Cardiac muscle cell (in vitro differentiated cells and primary cell): Measurements from ENCODE around the gene TBK1. TPM values are rescaled to one million over a fixed set of nuclear protein-coding genes. Genes with fewer than 3 reads are reported as not detected.

Experiments used
- DNase-seq, 2 donors: peaks; one replicate each; pipeline versions ENCODE4 v3.0.0 to v3.0.0-alpha.2; 2010 to 2017; ENCODE audit warnings: low read depth in 1 of 2, low spot score in 1 of 2
- H3K27ac ChIP-seq: fragments of 200-600 bp; sonication (generic); 2 replicates; pipeline ENCODE4 v1.5.1; 2016
- H3K27me3 ChIP-seq: fragments of 200-600 bp; sonication (generic); 2 replicates; pipeline ENCODE4 v1.6.0; 2016; ENCODE audit warnings: control low read depth
- H3K36me3 ChIP-seq: fragments of 200-600 bp; sonication (generic); 2 replicates; pipeline ENCODE4 v1.5.1; 2016; ENCODE audit warnings: control low read depth
- H3K4me1 ChIP-seq: fragments of 200-600 bp; sonication (generic); 2 replicates; pipeline ENCODE4 v1.8.1; 2017; ENCODE audit warnings: low read depth, mild to moderate bottlenecking, mixed run types
- H3K4me3 ChIP-seq: fragments of 200-600 bp; sonication (generic); 2 replicates; pipeline ENCODE4 v1.5.1; 2016; ENCODE audit warnings: mild to moderate bottlenecking
- H3K9me3 ChIP-seq: fragments of 200-600 bp; sonication (generic); 2 replicates; pipeline ENCODE4 v1.5.1; 2017; ENCODE audit warnings: low read depth, mild to moderate bottlenecking, control low read depth
- CTCF ChIP-seq: IDR thresholded peaks from 2 replicates; pipeline ENCODE4 v1.5.1; 2012; ENCODE audit warnings: low read depth, mild to moderate bottlenecking, low read length
- polyA plus RNA-seq: library from polyadenylated mRNA; unstranded; fragments of >200 nt; fragmentation: Nextera tagmentation; extraction: Ambion mirVana; gene quantifications from 2 replicates; pipeline ENCODE4 v1.2.1, GENCODE V29; 2016
- total RNA-seq: library from RNA; depleted of rRNA; stranded (reverse); fragments of >200 nt; gene quantifications from 2 replicates; pipeline ENCODE4 v1.2.3, GENCODE V29; 2016

Gene TBK1
- total and polyA plus RNA-seq, 2 experiments from 2014 or later: 9.0 to 15.0 TPM

GRCh38 chr12:64440100-64440499, 11.8 kb upstream of the TBK1 start:
- peaks cover 56% of the 10 kb centered on the region for H3K36me3 ChIP-seq
- H3K27me3 ChIP-seq: no peaks in the 10 kb centered on the region
- no peaks in the 10 kb centered on the region for H3K4me1 ChIP-seq
- H3K4me3 ChIP-seq: no peak overlapping the region
- no peak for DNase-seq
- H3K27ac ChIP-seq: no peak overlapping the region
- H3K9me3 ChIP-seq: no peaks in the 10 kb centered on the region
- no peak for TF ChIP-seq CTCF

DNA sequence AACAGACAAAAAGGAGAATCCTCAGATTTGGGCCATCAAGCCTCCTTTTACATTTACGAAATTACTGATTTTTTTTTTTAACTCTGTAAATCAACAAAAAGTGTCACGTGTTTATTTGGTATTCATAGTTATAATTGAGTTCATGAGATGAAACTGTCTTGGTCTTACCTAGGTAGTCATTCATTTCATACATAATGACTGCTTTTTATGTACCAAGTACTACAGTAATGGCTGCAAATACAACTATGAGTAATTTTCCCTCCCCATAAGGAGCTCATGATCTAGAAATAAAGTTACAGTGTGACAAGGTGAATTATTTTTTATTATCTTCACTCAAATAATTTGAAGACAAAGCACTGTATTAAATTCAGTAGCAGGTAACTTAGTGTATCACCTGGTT, 6.4 kb upstream of the TBK1 start:
- DNase-seq: no peak
- H3K36me3 ChIP-seq: peaks cover 36% of the 10 kb centered on the region

DNA sequence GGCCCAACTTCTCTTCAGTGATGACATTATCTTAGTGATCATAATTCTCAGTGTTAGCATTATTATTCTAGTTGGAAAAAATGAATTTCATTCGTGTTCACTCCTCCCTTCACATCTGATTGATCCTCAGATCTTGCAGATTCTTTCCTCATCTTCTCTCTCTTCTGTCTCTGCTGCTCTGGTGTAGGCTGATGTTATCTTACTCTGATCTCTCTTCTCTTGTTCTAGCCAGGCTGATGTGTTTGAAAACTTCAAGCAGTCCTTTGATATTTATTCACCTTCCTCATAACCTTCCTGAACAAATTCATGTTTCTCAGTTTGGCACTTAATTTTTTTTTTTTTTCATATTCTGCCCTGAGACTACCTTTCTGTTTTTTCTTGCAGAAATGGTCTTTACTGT, 5.6 kb upstream of the TBK1 start:
- H3K4me3 ChIP-seq: no peak overlapping the region
- TF ChIP-seq CTCF: no peak
- H3K27me3 ChIP-seq: no peaks in the 10 kb centered on the region
- H3K36me3 ChIP-seq: peaks cover 36% of the 10 kb centered on the region
- no peaks in the 10 kb centered on the region for H3K9me3 ChIP-seq
- H3K27ac ChIP-seq: no peak overlapping the region
- H3K4me1 ChIP-seq: peaks cover 8% of the 10 kb centered on the region
- no peak for DNase-seq

More for the DNA sequence above, 6.4 kb upstream of the TBK1 start:
- no peaks in the 10 kb centered on the region for H3K9me3 ChIP-seq
- H3K4me3 ChIP-seq: no peak overlapping the region
- peaks cover under 1% of the 10 kb centered on the region for H3K4me1 ChIP-seq
- no peak overlapping the region for H3K27ac ChIP-seq
- TF ChIP-seq CTCF: no peak
- H3K27me3 ChIP-seq: no peaks in the 10 kb centered on the region

DNA sequence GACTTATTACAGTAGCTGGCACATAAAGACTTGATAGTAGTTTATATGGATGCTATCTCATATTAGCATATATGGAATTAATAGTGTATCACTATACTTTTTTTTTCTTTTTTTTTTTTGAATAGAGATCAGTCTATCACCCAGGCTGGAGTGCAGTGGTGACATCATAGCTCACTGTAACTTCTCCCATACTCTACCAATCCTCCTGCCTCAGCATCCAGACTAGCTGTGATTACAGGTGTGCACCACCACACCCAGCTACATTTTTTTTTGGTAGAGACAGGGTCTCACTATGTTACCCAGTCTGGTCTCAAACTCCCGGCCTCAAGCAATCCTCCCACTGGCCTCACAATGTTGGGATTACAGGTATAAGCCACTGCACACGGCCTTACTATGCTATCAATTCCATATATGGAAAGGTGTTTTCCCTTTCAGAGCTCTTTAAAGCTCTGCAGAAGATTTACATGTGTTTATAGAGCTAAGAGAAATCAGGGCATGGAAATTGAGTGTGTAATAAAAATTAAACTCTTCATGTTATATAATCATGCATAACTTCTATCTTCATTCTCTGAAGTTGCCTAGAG, 1.8 kb upstream of the TBK1 start:
- TF ChIP-seq CTCF: no peak
- DNase-seq: no peak
- Histone ChIP-seq H3K4me1 (peaks cover 8% of the 10 kb centered on the region), H3K9me3 (no peaks in the 10 kb centered on the region), H3K27me3 (no peaks in the 10 kb centered on the region), H3K4me3 (no peak overlapping the region), H3K27ac (no peak overlapping the region), H3K36me3 (peaks cover 23% of the 10 kb centered on the region)

- H3K27ac ChIP-seq: peak overlapping the region; percentile 86
- peak overlapping the region; percentile 97 for H3K4me3 ChIP-seq
- H3K9me3 ChIP-seq: no peaks in the 10 kb centered on the region
- no peak for TF ChIP-seq CTCF
- no peaks in the 10 kb centered on the region for H3K27me3 ChIP-seq
- H3K4me1 ChIP-seq: peaks cover 8% of the 10 kb centered on the region
- DNase-seq: peak; percentile 21 to 23
- peaks cover 16% of the 10 kb centered on the region for H3K36me3 ChIP-seq
These were observed 1.0 kb upstream of the TBK1 start for GRCh38 chr12:64450711-64451486.
